D341Med (cell line): ENCODE measurements around the gene IL1RAP.

Source experiments
- DNase-seq: peaks from one replicate; pipeline ENCODE4 v3.0.0; 2012; ENCODE audit warnings: low spot score

The IL1RAP gene

GRCh38 chr3:190577225-190577624, 63.3 kb downstream of the IL1RAP start:
- no peak for DNase-seq

DNA sequence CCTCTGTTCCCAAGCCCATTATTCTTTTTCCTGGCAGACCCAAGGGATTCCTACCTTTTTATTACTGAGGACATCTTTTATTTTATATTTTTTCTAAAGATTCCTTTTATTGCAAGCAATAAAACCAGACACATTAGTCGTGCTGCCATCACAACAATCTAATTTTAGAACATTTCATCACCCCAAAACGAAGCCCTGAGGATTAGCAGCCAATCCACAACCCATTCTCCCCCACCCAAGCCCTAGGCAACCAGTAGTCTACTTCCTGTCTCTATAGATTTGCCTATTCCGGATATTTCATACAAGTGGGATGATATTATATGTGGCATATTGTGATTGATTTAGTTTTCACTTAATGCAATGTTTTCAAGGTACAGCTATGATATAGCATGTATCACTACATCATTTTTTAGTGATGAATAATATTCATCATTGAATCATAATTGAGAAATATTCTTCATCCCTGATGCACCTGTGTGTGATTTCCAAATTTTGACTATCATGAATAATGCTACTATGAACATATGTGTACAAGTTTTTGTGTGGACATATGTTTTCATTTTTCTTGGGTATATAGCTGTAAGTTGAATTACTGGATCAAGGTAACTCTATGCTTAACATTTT, 65.7 kb downstream of the IL1RAP start:
- DNase-seq, result no peak

- no peak for DNase-seq
Measured at GRCh38 chr3:190580417-190580816, 66.5 kb downstream of the IL1RAP start.

- DNase-seq, result no peak
Measured at GRCh38 chr3:190581041-190581541, 67.2 kb downstream of the IL1RAP start.

- DNase-seq, result no peak
Measured at GRCh38 chr3:190582667-190583066, 68.8 kb downstream of the IL1RAP start.

- no peak for DNase-seq
Measured at GRCh38 chr3:190585805-190586630, 72.1 kb downstream of the IL1RAP start.

GRCh38 chr3:190586631-190587011, 72.7 kb downstream of the IL1RAP start:
- no peak for DNase-seq

DNA sequence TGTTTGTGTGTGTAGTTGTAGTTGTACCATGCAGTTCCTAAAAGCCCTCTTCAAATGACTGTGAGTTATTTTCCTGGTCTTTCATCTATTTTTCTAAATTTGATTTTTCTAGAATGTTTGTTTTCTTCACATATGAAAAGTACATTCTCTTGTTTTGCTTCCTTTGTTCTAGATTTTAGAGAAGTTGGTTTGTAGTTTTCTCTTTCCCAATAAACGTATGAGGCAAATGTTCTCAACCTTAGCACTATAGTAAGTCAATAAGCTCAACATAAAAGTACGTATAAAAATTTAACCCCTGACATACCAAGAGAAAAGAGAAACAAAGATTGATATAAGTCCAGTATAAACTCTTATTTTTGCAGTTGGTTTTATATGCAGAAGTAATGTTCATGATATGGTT, 74.7 kb downstream of the IL1RAP start:
- DNase-seq, result no peak

DNA sequence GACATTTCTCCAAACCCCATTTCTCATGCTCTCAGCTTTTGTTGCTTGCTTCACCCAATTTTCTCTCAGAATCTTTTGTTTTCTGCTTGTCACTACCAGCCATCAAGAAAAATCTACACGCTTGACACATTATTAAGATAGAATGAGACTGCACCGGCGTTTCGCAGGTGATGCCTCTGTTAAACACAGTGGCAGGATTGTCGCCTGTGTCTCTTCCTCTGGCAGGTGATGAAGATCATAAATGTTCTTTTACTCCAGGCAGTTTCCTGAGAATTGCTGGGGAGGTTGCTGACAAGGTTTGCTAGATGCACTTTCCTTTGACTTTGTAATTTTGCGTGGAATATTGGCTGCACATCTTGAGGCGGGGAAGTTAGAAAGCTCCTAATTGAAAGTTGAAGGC, 75.4 kb downstream of the IL1RAP start:
- no peak for DNase-seq

GRCh38 chr3:190591080-190591479, 77.2 kb downstream of the IL1RAP start:
- no peak for DNase-seq

- no peak for DNase-seq
Measured at GRCh38 chr3:190593075-190593474, 79.2 kb downstream of the IL1RAP start.

DNA sequence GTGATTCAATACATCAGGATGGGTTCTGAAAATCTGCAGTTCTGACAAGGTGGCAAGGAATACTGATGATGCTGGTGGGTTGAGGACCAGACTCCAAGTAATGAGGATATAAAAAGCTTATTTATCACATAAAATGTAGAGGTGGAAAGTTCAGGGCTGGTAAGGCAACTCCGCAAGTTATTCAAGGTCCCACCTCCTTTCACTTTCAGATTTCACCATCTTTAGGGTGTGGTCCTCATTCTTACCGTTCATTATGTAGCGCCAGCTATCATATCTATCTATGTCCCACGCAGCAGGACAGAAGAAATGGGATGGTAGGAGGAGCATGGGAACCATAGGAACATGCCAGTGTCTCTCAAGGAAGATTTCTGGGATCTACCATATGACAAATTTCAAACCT, 80.3 kb downstream of the IL1RAP start:
- no peak for DNase-seq

GRCh38 chr3:190595179-190595795, 81.4 kb downstream of the IL1RAP start:
- no peak for DNase-seq

GRCh38 chr3:190595807-190596206, 81.9 kb downstream of the IL1RAP start:
- no peak for DNase-seq

DNA sequence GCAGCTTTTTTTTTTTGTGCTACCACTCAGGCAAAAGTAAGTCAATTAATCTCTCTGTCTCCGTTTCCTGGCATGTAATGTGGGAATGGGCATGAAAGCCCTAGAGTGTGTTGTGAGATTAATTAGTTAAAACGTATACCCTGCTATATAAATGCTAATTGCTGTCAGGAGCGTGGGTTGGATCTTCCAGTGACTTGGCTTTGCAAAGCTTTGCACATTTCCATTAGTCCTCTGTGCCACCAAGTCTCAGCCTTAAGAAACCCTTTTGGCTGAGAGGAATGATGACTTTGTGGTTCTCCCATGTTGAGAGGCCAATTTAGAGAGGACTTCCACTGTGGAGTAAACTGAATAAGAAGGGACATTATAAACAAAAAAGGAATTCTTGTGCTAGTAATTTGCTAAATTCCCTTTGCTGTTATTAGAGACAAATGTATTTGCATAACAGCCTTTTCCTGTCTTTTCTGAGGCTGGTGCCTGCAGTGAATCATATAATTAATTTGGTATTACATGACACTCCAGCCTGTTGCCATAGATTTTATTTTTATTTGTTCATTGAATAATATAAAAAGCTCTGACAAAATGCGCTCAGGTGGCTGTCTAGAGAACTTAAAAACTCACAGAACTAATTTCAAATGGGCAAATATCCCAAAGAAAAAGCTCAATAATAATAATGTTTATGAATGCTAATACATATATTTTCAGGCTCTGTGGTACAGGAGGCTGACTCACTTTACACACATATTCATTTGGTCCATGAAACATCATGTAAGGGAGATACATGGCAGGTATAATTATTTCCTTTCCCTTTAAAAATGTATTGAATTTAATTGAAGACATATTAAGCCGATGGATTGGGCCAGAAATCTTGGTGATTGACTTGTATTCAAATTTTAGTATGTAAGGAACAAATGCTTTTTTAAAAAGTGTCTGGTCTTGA, 82.7 kb downstream of the IL1RAP start:
- DNase-seq, result no peak

GRCh38 chr3:190597291-190597690, 83.4 kb downstream of the IL1RAP start:
- no peak for DNase-seq

GRCh38 chr3:190601622-190602021, 87.7 kb downstream of the IL1RAP start:
- no peak for DNase-seq

GRCh38 chr3:190605385-190605784, 91.5 kb downstream of the IL1RAP start:
- no peak for DNase-seq

DNA sequence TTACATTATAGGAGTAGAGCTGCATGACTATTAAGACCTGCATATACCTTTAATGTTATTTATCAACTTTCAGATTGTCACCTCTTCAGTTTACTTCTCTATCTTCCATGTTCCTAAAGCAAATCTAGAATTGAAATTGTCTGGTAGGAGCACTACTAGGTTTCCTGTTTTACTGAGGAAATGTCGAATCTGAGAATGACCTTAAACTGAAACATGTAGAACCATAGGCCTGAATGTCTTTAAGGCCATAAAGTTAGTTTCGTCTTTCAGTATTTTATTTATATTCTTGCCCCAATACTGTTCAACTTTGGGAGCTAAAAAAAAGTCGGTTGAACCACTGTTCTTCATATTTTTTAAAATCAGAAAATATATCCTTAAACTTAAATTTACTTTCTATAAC, 92.7 kb downstream of the IL1RAP start:
- DNase-seq, result no peak

DNA sequence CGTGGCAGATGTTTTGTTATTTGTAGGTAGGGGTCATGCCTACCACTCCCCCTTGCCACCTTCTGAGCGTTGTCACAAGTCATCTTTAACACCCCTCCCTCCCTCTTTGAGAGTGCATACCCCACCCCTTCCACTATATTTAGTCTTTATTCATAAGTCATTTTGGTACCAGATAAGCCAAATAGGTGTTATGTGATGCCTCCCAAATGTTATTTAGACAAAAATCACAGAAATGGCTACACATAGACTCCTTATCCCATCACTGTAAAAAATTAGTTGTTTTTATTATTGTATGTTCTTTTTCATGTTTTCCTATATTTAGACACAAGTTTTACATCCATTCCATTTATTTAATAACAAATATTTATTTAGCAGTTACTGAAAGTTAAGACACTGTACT, 93.1 kb downstream of the IL1RAP start:
- DNase-seq, result no peak

DNA sequence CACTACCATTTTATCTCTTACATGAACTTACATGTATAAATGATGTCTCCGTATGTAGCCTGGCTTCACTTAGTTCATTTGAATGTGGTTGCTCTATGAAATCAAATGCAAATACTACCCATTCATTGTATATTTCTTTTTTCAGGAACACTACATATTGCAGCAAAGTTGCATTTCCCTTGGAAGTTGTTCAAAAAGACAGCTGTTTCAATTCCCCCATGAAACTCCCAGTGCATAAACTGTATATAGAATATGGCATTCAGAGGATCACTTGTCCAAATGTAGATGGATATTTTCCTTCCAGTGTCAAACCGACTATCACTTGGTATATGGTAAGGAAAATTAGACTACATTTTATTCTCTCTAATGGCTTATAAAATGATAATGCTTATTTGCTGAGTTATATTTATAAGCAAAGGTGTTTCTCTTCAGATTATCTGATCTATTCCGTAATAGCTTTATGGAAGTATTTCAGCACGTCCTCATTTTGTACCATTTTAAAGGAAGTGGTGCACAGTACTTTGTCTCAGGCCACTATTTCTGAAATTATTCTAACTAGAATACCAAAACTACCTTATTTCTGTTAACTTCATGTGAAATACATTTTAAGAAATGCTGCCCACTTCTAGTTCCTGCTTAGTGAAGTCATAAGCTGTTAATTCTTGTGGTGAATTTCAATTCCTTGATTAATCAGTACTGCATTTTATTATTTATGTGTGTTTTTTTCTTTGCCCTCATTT, 95.1 kb downstream of the IL1RAP start:
- no peak for DNase-seq
